ENCODE data around the gene AFF3.
A peak's percentile ranks its signal among the peaks of the same experiment; 100 is the strongest.

Gene AFF3

DNA sequence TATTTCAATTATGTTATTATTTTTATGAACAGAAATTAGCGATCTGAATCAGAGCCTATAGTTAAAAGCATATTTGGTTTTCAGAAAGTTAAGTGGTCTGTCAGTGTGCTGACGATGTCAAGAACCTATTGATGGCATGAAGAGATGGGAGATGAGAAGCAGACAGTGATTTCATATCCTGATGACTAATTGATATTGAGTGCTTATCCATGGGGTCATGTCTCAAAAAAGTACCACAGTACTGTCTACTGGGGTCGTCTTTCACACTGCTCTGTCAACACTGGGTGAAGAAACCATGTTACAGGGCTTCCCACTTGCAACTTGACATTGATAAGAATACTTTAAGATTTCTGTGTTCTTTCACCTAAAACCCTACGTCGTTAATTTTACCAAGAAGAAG lies 297.1 kb downstream of the AFF3 start:
- no peak for DNase-seq (ENCODE audit: low read depth)
- TF ChIP-seq, protein P1, sequence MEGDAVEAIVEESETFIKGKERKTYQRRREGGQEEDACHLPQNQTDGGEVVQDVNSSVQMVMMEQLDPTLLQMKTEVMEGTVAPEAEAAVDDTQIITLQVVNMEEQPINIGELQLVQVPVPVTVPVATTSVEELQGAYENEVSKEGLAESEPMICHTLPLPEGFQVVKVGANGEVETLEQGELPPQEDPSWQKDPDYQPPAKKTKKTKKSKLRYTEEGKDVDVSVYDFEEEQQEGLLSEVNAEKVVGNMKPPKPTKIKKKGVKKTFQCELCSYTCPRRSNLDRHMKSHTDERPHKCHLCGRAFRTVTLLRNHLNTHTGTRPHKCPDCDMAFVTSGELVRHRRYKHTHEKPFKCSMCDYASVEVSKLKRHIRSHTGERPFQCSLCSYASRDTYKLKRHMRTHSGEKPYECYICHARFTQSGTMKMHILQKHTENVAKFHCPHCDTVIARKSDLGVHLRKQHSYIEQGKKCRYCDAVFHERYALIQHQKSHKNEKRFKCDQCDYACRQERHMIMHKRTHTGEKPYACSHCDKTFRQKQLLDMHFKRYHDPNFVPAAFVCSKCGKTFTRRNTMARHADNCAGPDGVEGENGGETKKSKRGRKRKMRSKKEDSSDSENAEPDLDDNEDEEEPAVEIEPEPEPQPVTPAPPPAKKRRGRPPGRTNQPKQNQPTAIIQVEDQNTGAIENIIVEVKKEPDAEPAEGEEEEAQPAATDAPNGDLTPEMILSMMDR (conservative IDR thresholded peaks at IDR 0.05; ENCODE audit: low read depth, low read length) = no peak
- H3K4me3 ChIP-seq (ENCODE audit: low read depth, low read length) = no peak overlapping the region

GRCh38 chr2:99842451-99842850 lies 299.9 kb downstream of the AFF3 start:
- no peak overlapping the region for H3K4me3 ChIP-seq (ENCODE audit: low read depth, low read length)
- DNase-seq (ENCODE audit: low read depth) = no peak
- TF ChIP-seq, protein P1 (conservative IDR thresholded peaks at IDR 0.05; ENCODE audit: low read depth, low read length) = no peak

GRCh38 chr2:99841749-99842148 lies 300.6 kb downstream of the AFF3 start:
- DNase-seq (ENCODE audit: low read depth) = peak; percentile 71
- H3K4me3 ChIP-seq (ENCODE audit: low read depth, low read length) = no peak overlapping the region
- TF ChIP-seq, protein P1 (conservative IDR thresholded peaks at IDR 0.05; ENCODE audit: low read depth, low read length) = no peak

DNA sequence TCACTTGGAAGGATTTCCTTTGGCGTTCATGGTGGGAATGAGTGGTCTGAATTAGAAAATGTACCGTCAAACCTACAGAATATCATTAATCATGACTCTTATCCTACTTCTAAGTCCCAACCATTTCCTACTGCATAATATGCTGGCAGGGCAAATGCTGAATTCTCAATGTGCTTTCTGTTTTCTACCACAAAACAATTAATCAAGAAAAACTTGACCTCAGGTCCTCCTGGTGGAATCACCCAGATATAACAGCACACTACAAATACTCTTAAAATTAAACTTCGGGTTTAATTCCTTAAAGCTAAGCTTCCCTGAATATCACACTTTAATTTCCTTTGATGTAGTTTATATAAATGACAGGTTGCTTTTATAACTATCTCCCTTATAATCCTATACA lies 301.6 kb downstream of the AFF3 start:
- TF ChIP-seq, protein P1 (conservative IDR thresholded peaks at IDR 0.05; ENCODE audit: low read depth, low read length) = no peak
- DNase-seq (ENCODE audit: low read depth) = no peak
- H3K4me3 ChIP-seq (ENCODE audit: low read depth, low read length) = no peak overlapping the region

- DNase-seq (ENCODE audit: low read depth) = no peak
- TF ChIP-seq, protein P1 (conservative IDR thresholded peaks at IDR 0.05; ENCODE audit: low read depth, low read length) = no peak
- no peak overlapping the region for H3K4me3 ChIP-seq (ENCODE audit: low read depth, low read length)
Observed at GRCh38 chr2:99836690-99837605, 305.4 kb downstream of the AFF3 start.

DNA sequence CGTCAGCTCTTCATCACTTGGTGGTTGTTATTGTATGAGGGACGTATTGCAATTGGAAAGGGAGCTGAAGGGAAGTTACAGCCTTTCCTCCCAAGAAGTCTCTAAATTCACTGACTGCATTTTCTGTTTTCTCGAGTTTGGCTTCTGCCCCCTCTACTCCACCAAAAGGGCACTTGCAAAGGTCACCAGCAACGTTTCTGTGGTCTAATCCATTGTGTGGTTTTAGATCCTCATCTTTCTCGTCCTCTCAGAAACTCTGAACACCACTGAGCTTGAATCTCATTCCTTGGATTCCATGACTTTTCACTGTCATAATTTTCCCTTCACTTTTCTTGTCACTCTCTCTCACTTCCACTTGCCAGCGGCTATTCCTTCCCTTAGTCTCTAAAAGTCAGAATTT lies 308.0 kb downstream of the AFF3 start:
- no peak overlapping the region for H3K4me3 ChIP-seq (ENCODE audit: low read depth, low read length)
- DNase-seq (ENCODE audit: low read depth) = no peak
- TF ChIP-seq, protein P1 (conservative IDR thresholded peaks at IDR 0.05; ENCODE audit: low read depth, low read length) = no peak

Measured in choroid plexus epithelial cell (primary cell).